IMR-90 (cell line): ENCODE measurements around the gene UBE2QL1. TPM values are rescaled to one million over a fixed set of nuclear protein-coding genes. Genes with fewer than 3 reads are reported as not detected.

Source experiments
- ATAC-seq: fragments of 200-7000 bp; cut with Tn5 transposase; 2 replicates; pipeline ENCODE4 v1.9.1; 2020; ENCODE audit warnings: low read depth, mild to moderate bottlenecking, moderate library complexity
- BruUV-seq: library from RNA; stranded (reverse); fragments of 400-500 nt; replicated peaks from 2 replicates; lab custom pipeline; 2021; lab: Mats Ljungman, UMichigan
- CTCF ChIA-PET: fragments of 300-600 bp; formaldehyde crosslinking; extraction: SDS; loops from one replicate; lab custom pipeline; 2021; ENCODE audit warnings: antibody characterized with exemption; lab: Yijun Ruan, JAX
- POLR2A ChIA-PET: fragments of 300-600 bp; sonication (Branson Sonifier 250); formaldehyde crosslinking; loops from one replicate; lab custom pipeline; 2022; ENCODE audit warnings: antibody characterized with exemption; ENCODE audit not compliant: unreplicated experiment; lab: Charles Lee
- DNase-seq: peaks from one replicate; pipeline ENCODE4 v3.0.0; 2013
- H2AFZ ChIP-seq: replicated peaks from 2 replicates; pipeline ENCODE3; 2013; ENCODE audit warnings: low read length, mild to moderate bottlenecking; ENCODE audit not compliant: poor library complexity
- H2AK5ac ChIP-seq: 2 replicates; pipeline ENCODE4 v1.6.1; 2013; ENCODE audit warnings: low read depth, low read length, inconsistent platforms
- H2AK9ac ChIP-seq: replicated peaks from 2 replicates; pipeline ENCODE3; 2013; ENCODE audit warnings: mild to moderate bottlenecking, low read depth, low read length, moderate library complexity; ENCODE audit not compliant: poor library complexity
- H2BK120ac ChIP-seq: 2 replicates; pipeline ENCODE4 v1.6.1; 2013; ENCODE audit warnings: low read depth, low read length, inconsistent platforms
- H2BK15ac ChIP-seq: 3 replicates; pipeline ENCODE4 v1.6.1; 2013; ENCODE audit warnings: low read depth, low read length, inconsistent platforms
- H2BK20ac ChIP-seq: 2 replicates; pipeline ENCODE4 v1.6.1; 2013; ENCODE audit warnings: low read depth, mild to moderate bottlenecking, inconsistent platforms, low read length, moderate library complexity
- H2BK5ac ChIP-seq: 2 replicates; pipeline ENCODE4 v1.6.1; 2013; ENCODE audit warnings: mild to moderate bottlenecking, low read depth, low read length, inconsistent platforms; ENCODE audit not compliant: poor library complexity, severe bottlenecking
- H3K14ac ChIP-seq: replicated peaks from 2 replicates; pipeline ENCODE4 v1.6.1; 2013; ENCODE audit warnings: low read depth, low read length, inconsistent platforms
- H3K18ac ChIP-seq: 2 replicates; pipeline ENCODE4 v1.6.1; 2013; ENCODE audit warnings: low read depth, low read length, control low read depth
- H3K23ac ChIP-seq: 2 replicates; pipeline ENCODE4 v1.6.1; 2013; ENCODE audit warnings: low read depth, low read length, inconsistent platforms
- H3K27ac ChIP-seq: 2 replicates; pipeline ENCODE4 v1.5.1; 2013; ENCODE audit warnings: mild to moderate bottlenecking, control low read depth, low read length; ENCODE audit not compliant: insufficient read depth
- H3K27me3 ChIP-seq: 2 replicates; pipeline ENCODE4 v1.6.1; 2013; ENCODE audit warnings: low read length; ENCODE audit not compliant: control insufficient read depth, insufficient read depth
- H3K36me3 ChIP-seq: 2 replicates; pipeline ENCODE4 v1.6.1; 2013; ENCODE audit warnings: low read length, mixed read lengths; ENCODE audit not compliant: control insufficient read depth, insufficient read depth
- H3K4ac ChIP-seq: 2 replicates; pipeline ENCODE4 v1.6.1; 2013; ENCODE audit warnings: low read depth, low read length, inconsistent platforms
- H3K4me1 ChIP-seq: 2 replicates; pipeline ENCODE4 v1.6.1; 2013; ENCODE audit warnings: low read length, mixed read lengths; ENCODE audit not compliant: control insufficient read depth, insufficient read depth
- H3K4me2 ChIP-seq: 2 replicates; pipeline ENCODE4 v1.6.1; 2013; ENCODE audit warnings: low read depth, mild to moderate bottlenecking, control low read depth, low read length, moderate library complexity
- H3K4me3 ChIP-seq: 2 replicates; pipeline ENCODE4 v1.5.1; 2013; ENCODE audit warnings: low read depth, mild to moderate bottlenecking, control low read depth, low read length, moderate library complexity; ENCODE audit not compliant: insufficient read depth
- H3K56ac ChIP-seq: 2 replicates; pipeline ENCODE4 v1.6.1; 2013; ENCODE audit warnings: low read length, inconsistent platforms; ENCODE audit not compliant: insufficient read depth; ENCODE audit errors: extremely low read depth
- H3K79me1 ChIP-seq, 2 experiments: 2 replicates each; pipeline ENCODE4 v1.6.1; 2013; ENCODE audit warnings: low read length in 2 of 2, inconsistent platforms in 1 of 2, low read depth in 1 of 2
- H3K9ac ChIP-seq: 2 replicates; pipeline ENCODE4 v1.6.1; 2013; ENCODE audit warnings: low read depth, low read length, control low read depth
- H3K9me1 ChIP-seq: 2 replicates; pipeline ENCODE4 v1.6.1; 2013; ENCODE audit warnings: low read length, inconsistent platforms; ENCODE audit not compliant: insufficient read depth
- H3K9me3 ChIP-seq: 2 replicates; pipeline ENCODE4 v1.6.1; 2013; ENCODE audit warnings: low read length; ENCODE audit not compliant: control insufficient read depth, insufficient read depth
- H4K20me1 ChIP-seq: 2 replicates; pipeline ENCODE4 v1.6.1; 2013; ENCODE audit warnings: low read length, inconsistent platforms; ENCODE audit not compliant: insufficient read depth
- H4K5ac ChIP-seq: 2 replicates; pipeline ENCODE4 v1.6.1; 2013; ENCODE audit warnings: mild to moderate bottlenecking, low read depth, low read length, control low read depth
- H4K8ac ChIP-seq, 2 experiments: 2 replicates each; pipeline ENCODE4 v1.6.1; 2013; ENCODE audit warnings: low read depth in 2 of 2, low read length in 2 of 2, control low read depth in 1 of 2, inconsistent platforms in 1 of 2
- H4K91ac ChIP-seq: 2 replicates; pipeline ENCODE4 v1.6.1; 2013; ENCODE audit warnings: low read depth, low read length, inconsistent platforms; ENCODE audit not compliant: insufficient read depth
- BHLHE40 ChIP-seq: fragments of 150-350 bp; IDR thresholded peaks from 2 replicates; pipeline ENCODE4 v1.6.1; 2016; ENCODE audit warnings: mild to moderate bottlenecking, low read depth, low read length
- CEBPB ChIP-seq: IDR thresholded peaks from 2 replicates; pipeline ENCODE4 v1.6.1; 2012; ENCODE audit warnings: low read depth, low read length, improper control_type of control experiment
- FOS ChIP-seq: fragments of 150-350 bp; IDR thresholded peaks from 2 replicates; pipeline ENCODE4 v1.6.1; 2016; ENCODE audit warnings: low read depth, low read length
- MAFK ChIP-seq: IDR thresholded peaks from 2 replicates; pipeline ENCODE4 v1.6.1; 2012; ENCODE audit warnings: low read depth, low read length, improper control_type of control experiment
- MAZ ChIP-seq: IDR thresholded peaks from 2 replicates; pipeline ENCODE4 v1.6.1; 2012; ENCODE audit warnings: low read depth, mild to moderate bottlenecking, low read length, improper control_type of control experiment, moderate library complexity, borderline replicate concordance
- MXI1 ChIP-seq: IDR thresholded peaks from 2 replicates; pipeline ENCODE4 v1.6.1; 2012; ENCODE audit warnings: low read depth, mild to moderate bottlenecking, low read length, moderate library complexity, borderline replicate concordance
- NFE2L2 ChIP-seq: fragments of 150-350 bp; IDR thresholded peaks from 2 replicates; pipeline ENCODE4 v1.6.1; 2016; ENCODE audit warnings: low read depth, mild to moderate bottlenecking, low read length
- RAD21 ChIP-seq: IDR thresholded peaks from 2 replicates; pipeline ENCODE4 v1.6.1; 2012; ENCODE audit warnings: low read length, improper control_type of control experiment
- RFX5 ChIP-seq: IDR thresholded peaks from 2 replicates; pipeline ENCODE4 v1.8.0; 2012; ENCODE audit warnings: low read depth, mild to moderate bottlenecking, low read length, moderate library complexity
- SMC3 ChIP-seq: fragments of 150-350 bp; IDR thresholded peaks from 2 replicates; pipeline ENCODE4 v1.6.1; 2016; ENCODE audit warnings: low read depth, mild to moderate bottlenecking, antibody characterized with exemption, low read length, moderate library complexity
- WGBS, 2 experiments: methylation state at CpG; one replicate each; pipeline versions ENCODE4 v1.1.5 to v1.1.7; 2013; ENCODE audit warnings: missing lambda C conversion rate in 2 of 2; ENCODE audit not compliant: insufficient read length in 1 of 2; ENCODE audit errors: extremely low coverage in 2 of 2; 5-methylcytosine and 5-hydroxymethylcytosine counted together
- dilution Hi-C: fragments of 300-500 bp; cut with HindIII; formaldehyde crosslinking; loops from one replicate; pipeline ENCODE4 v1.14.3; 2018; ENCODE audit warnings: low sequenced_read_pairs; ENCODE audit not compliant: unreplicated experiment
- in situ Hi-C: fragments of 300-500 bp; cut with MboI; formaldehyde crosslinking; loops from 3 replicates; pipeline ENCODE4 v1.14.3; 2019; ENCODE audit warnings: low sequenced_read_pairs, inconsistent platforms, mixed read lengths
- intact Hi-C: fragments of 100-400 bp; cut with micrococcal nuclease; formaldehyde crosslinking; loops from 2 replicates; pipeline ENCODE4 v1.10.0; 2022
- polyA plus RNA-seq, 3 experiments: library from polyadenylated mRNA; depleted of rRNA; stranded (reverse); fragments of >200 nt; gene quantifications; 2 replicates each; pipeline ENCODE4 v1.2.3, GENCODE V29; 2012; ENCODE audit warnings: low replicate concordance in 1 of 3
- total RNA-seq: library from RNA; depleted of rRNA; stranded (reverse); fragments of >200 nt; gene quantifications from 2 replicates; pipeline ENCODE4 v1.2.3, GENCODE V29; 2012
- TF ChIP-seq, protein P1 (sequence below): fragments of 150-350 bp; IDR thresholded peaks from 2 replicates; pipeline ENCODE4 v1.6.1; 2017; ENCODE audit warnings: mild to moderate bottlenecking, antibody characterized with exemption, low read length, low read depth
- TF ChIP-seq, protein P2 (sequence below): conservative IDR thresholded peaks from 2 replicates; pipeline ENCODE4 v1.5.1; 2012; ENCODE audit warnings: mild to moderate bottlenecking, low read depth, low read length, improper control_type of control experiment

UBE2QL1 gene
- total and polyA plus RNA-seq, 2 of the 4 experiments (the other 2 are of a cell fraction), result not detected

DNA sequence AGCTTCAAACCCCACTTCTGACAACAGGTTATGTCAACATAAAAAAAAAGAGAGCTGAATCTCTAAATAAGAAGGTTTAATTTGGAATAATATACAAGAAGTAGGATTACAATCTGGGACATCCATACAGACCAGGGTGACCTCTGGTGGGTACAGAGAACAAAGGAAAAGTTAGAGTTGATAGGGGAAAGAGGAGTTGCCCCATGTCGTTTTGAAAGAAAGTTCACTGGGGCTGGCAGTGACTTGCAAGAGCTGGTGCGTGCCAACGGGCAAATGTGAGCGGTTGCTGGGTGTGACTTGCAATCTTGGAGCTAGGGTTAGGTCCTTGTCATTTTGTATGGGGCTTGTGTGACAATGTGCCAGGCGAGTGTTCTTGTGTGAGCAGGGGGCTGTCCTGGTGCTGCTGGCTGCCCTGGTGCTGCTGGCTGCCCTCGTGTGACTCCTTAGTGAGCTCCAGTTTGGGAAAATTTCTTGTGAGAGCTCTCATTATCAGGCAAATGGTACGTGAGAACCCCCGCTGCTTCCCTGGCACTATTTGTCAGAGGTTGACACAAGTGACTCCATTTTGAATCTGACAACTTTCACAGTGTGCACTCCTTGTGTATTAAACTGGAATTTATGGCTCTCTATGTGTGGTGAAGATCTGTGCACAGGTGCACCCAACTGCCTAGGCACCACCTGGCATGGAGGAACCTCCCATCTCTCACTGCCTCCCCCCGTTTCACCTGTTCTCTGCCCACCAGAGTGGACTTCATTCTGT lies 69.8 kb downstream of the UBE2QL1 start (continued):
- TF ChIP-seq RAD21, result no peak

DNA sequence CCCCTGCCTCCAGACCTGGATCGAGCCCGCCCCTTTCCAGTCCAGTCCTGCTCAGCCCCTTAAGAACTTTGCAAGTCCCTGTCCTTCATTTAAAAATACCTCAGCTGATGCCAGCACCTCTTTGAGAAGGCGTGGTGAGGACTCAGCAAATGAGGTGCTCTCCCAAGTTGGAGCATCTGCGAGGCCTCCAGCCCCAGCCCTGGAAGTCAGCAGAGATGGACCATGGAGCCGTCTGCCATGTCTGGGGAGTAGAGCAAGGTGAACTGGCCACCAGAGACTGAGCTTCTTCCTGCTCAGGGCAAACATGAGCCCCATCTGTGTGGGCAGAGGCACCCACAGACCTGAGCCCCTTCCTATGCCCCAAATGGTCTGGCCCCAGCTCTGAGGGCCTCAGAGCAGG lies 71.5 kb downstream of the UBE2QL1 start:
- H3K4me1 ChIP-seq, result no peaks in the 10 kb centered on the region
- no peak overlapping the region for H3K4me2 ChIP-seq
- no peaks in the 10 kb centered on the region for H3K9me3 ChIP-seq
- H4K8ac ChIP-seq, result no peak overlapping the region
- H4K20me1 ChIP-seq, result no peaks in the 10 kb centered on the region
- no peak overlapping the region for H2BK5ac ChIP-seq
- no peak overlapping the region for H2AK9ac ChIP-seq
- in situ Hi-C loops, result no loop called here
- DNase-seq (no peak), ATAC-seq (no peak)
- no peak overlapping the region for H2BK120ac ChIP-seq
- H3K4me3 ChIP-seq, result no peak overlapping the region
- H3K14ac ChIP-seq, result no peak overlapping the region
- ChIA-PET POLR2A (no interaction called here), CTCF (no interaction called here)
- H2AFZ ChIP-seq, result no peak overlapping the region
- H3K23ac ChIP-seq, result no peak overlapping the region
- no peaks in the 10 kb centered on the region for H3K36me3 ChIP-seq
- H3K9me1 ChIP-seq, result no peaks in the 10 kb centered on the region
- intact Hi-C loops, result no loop called here
- H3K56ac ChIP-seq, result no peak overlapping the region
- no peak overlapping the region for H2AK5ac ChIP-seq
- H3K18ac ChIP-seq, result no peak overlapping the region
- H4K5ac ChIP-seq, result no peak overlapping the region
- no peak overlapping the region for H3K4ac ChIP-seq
- no peak overlapping the region for H3K9ac ChIP-seq
- TF ChIP-seq NFE2L2 (no peak), RFX5 (no peak), SMC3 (no peak), CEBPB (no peak), BHLHE40 (no peak), MAFK (no peak), MXI1 (no peak), FOS (no peak), RAD21 (no peak), MAZ (no peak)
- TF ChIP-seq, protein P1, sequence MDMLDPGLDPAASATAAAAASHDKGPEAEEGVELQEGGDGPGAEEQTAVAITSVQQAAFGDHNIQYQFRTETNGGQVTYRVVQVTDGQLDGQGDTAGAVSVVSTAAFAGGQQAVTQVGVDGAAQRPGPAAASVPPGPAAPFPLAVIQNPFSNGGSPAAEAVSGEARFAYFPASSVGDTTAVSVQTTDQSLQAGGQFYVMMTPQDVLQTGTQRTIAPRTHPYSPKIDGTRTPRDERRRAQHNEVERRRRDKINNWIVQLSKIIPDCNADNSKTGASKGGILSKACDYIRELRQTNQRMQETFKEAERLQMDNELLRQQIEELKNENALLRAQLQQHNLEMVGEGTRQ, result no peak
- TF ChIP-seq, protein P2, sequence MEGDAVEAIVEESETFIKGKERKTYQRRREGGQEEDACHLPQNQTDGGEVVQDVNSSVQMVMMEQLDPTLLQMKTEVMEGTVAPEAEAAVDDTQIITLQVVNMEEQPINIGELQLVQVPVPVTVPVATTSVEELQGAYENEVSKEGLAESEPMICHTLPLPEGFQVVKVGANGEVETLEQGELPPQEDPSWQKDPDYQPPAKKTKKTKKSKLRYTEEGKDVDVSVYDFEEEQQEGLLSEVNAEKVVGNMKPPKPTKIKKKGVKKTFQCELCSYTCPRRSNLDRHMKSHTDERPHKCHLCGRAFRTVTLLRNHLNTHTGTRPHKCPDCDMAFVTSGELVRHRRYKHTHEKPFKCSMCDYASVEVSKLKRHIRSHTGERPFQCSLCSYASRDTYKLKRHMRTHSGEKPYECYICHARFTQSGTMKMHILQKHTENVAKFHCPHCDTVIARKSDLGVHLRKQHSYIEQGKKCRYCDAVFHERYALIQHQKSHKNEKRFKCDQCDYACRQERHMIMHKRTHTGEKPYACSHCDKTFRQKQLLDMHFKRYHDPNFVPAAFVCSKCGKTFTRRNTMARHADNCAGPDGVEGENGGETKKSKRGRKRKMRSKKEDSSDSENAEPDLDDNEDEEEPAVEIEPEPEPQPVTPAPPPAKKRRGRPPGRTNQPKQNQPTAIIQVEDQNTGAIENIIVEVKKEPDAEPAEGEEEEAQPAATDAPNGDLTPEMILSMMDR, result no peak
- H2BK15ac ChIP-seq, result no peak overlapping the region
- H3K27ac ChIP-seq, result no peak overlapping the region
- H4K91ac ChIP-seq, result no peak overlapping the region
- H3K79me1 ChIP-seq, result no peaks in the 10 kb centered on the region
- no CpG with 5 or more reads among the region's 5 CpGs for WGBS, 2 experiments
- dilution Hi-C loops, result no loop called here
- H3K27me3 ChIP-seq, result peaks cover 4% of the 10 kb centered on the region; the same call in 1 of the 2 replicates
- no peak overlapping the region for H2BK20ac ChIP-seq
- BruUV-seq, result no TSS peak
